Panc1 (cell line): ENCODE results near the gene SCUBE2. TPM values are rescaled to one million over a fixed set of nuclear protein-coding genes. Genes with fewer than 3 reads are reported as not detected.

ENCODE experiments used
- ATAC-seq: fragments of 200-7000 bp; cut with Tn5 transposase; 2 replicates; pipeline ENCODE4 v1.9.1; 2020; ENCODE audit warnings: mild to moderate bottlenecking, moderate library complexity
- BruUV-seq: library from RNA; stranded (reverse); fragments of 400-500 nt; replicated peaks from 2 replicates; lab custom pipeline; 2021; lab: Mats Ljungman, UMichigan
- CTCF ChIA-PET: fragments of 300-600 bp; sonication (Branson Sonifier 250); formaldehyde crosslinking; loops from one replicate; lab custom pipeline; 2022; ENCODE audit warnings: antibody characterized with exemption; lab: Charles Lee
- POLR2A ChIA-PET: fragments of 300-600 bp; sonication (Branson Sonifier 250); formaldehyde crosslinking; loops from one replicate; lab custom pipeline; 2022; ENCODE audit warnings: antibody characterized with exemption; lab: Charles Lee
- DNase-seq: peaks from one replicate; pipeline ENCODE4 v3.0.0-alpha.2; 2010; ENCODE audit warnings: low read depth, low spot score
- H3K27ac ChIP-seq: 2 replicates; pipeline ENCODE4 v1.5.1; 2011; ENCODE audit warnings: mild to moderate bottlenecking, low read length, inconsistent platforms
- H3K27me3 ChIP-seq: fragments of 200-500 bp; sonication (Bioruptor generic); 2 replicates; pipeline ENCODE4 v1.6.0; 2014; ENCODE audit warnings: low read length, inconsistent platforms; ENCODE audit not compliant: control insufficient read depth, insufficient read depth
- H3K36me3 ChIP-seq: fragments of 200-500 bp; sonication (Bioruptor generic); 2 replicates; pipeline ENCODE4 v1.5.1; 2014; ENCODE audit warnings: inconsistent platforms, mild to moderate bottlenecking, low read length, moderate library complexity; ENCODE audit not compliant: control insufficient read depth, insufficient read depth
- H3K4me1 ChIP-seq: 2 replicates; pipeline ENCODE4 v1.5.1; 2011; ENCODE audit warnings: inconsistent platforms, mild to moderate bottlenecking, low read length, moderate library complexity; ENCODE audit not compliant: control insufficient read depth, insufficient read depth
- H3K4me3 ChIP-seq, 2 experiments: 2 replicates each; pipeline ENCODE4 v1.5.1; 2011 to 2012; ENCODE audit warnings: low read depth in 2 of 2, low read length in 2 of 2, mild to moderate bottlenecking in 2 of 2, inconsistent platforms in 1 of 2, moderate library complexity in 1 of 2
- H3K9me3 ChIP-seq: fragments of 200-500 bp; sonication (Bioruptor generic); 2 replicates; pipeline ENCODE4 v1.5.1; 2014; ENCODE audit warnings: low read depth, mild to moderate bottlenecking, inconsistent platforms, low read length, moderate library complexity; ENCODE audit not compliant: control insufficient read depth, insufficient read depth
- CTCF ChIP-seq: fragments of 450-650 bp; IDR thresholded peaks from 2 replicates; pipeline ENCODE4 v1.5.1; 2017; ENCODE audit warnings: mild to moderate bottlenecking
- POLR2AphosphoS5 ChIP-seq: IDR thresholded peaks from 2 replicates; pipeline ENCODE4 v1.6.1; 2012; ENCODE audit warnings: mild to moderate bottlenecking, low read depth, low read length, moderate library complexity
- REST ChIP-seq, 2 experiments: IDR thresholded peaks; 2 replicates each; pipeline ENCODE4 v1.6.1; 2011 to 2012; ENCODE audit warnings: low read depth in 2 of 2, control low read depth in 1 of 2, low read length in 1 of 2, mild to moderate bottlenecking in 1 of 2, moderate library complexity in 1 of 2; ENCODE audit not compliant: insufficient read depth in 1 of 2
- SIN3A ChIP-seq: IDR thresholded peaks from 2 replicates; pipeline ENCODE4 v1.6.1; 2012; ENCODE audit warnings: low read depth, mild to moderate bottlenecking, low read length, moderate library complexity, borderline replicate concordance; ENCODE audit not compliant: insufficient read depth
- TCF7L2 ChIP-seq: IDR thresholded peaks from 2 replicates; pipeline ENCODE4 v1.6.1; 2011; ENCODE audit warnings: mild to moderate bottlenecking, low read depth, low read length, inconsistent platforms
- in situ Hi-C: cut with HindIII; loops from 2 replicates; pipeline ENCODE4 v1.10.0; 2016; ENCODE audit warnings: low sequenced_read_pairs, low pct_unique_long_range_greater_than_20kb
- intact Hi-C: fragments of 100-400 bp; cut with micrococcal nuclease; formaldehyde crosslinking; loops from one replicate; pipeline ENCODE4 v1.10.0; 2022; ENCODE audit not compliant: unreplicated experiment
- total RNA-seq: library from RNA; stranded (reverse); gene quantifications from one replicate; pipeline ENCODE4 v1.2.1, GENCODE V29; 2021; ENCODE audit not compliant: unreplicated experiment

The SCUBE2 gene
- total RNA-seq, 1 experiment from 2014 or later: 2.8 TPM

- Histone ChIP-seq H3K36me3 (no peaks in the 10 kb centered on the region), H3K4me1 (no peaks in the 10 kb centered on the region), H3K9me3 (no peaks in the 10 kb centered on the region), H3K27me3 (no peaks in the 10 kb centered on the region), H3K27ac (no peak overlapping the region), H3K4me3 (no peak overlapping the region)
- no peak for DNase-seq
- intact Hi-C loops (no loop called here), in situ Hi-C loops (no loop called here)
- TF ChIP-seq POLR2AphosphoS5: no peak
- no peak for TF ChIP-seq SIN3A
- TF ChIP-seq REST (IDR thresholded peaks at IDR 0.05; ENCODE audit: insufficient read depth in 1 of 2, low read depth in 2 of 2, low read length in 1 of 2): no peak
- TF ChIP-seq CTCF: no peak
- TF ChIP-seq TCF7L2: no peak
- BruUV-seq: no TSS peak
- POLR2A ChIA-PET: no interaction called here
- ATAC-seq: 0 out of 2 replicates have a peak, but pooled peaks have one; percentile 6
- CTCF ChIA-PET: no interaction called here
Observed at GRCh38 chr11:9066433-9066925, 24.9 kb downstream of the SCUBE2 start.

DNA sequence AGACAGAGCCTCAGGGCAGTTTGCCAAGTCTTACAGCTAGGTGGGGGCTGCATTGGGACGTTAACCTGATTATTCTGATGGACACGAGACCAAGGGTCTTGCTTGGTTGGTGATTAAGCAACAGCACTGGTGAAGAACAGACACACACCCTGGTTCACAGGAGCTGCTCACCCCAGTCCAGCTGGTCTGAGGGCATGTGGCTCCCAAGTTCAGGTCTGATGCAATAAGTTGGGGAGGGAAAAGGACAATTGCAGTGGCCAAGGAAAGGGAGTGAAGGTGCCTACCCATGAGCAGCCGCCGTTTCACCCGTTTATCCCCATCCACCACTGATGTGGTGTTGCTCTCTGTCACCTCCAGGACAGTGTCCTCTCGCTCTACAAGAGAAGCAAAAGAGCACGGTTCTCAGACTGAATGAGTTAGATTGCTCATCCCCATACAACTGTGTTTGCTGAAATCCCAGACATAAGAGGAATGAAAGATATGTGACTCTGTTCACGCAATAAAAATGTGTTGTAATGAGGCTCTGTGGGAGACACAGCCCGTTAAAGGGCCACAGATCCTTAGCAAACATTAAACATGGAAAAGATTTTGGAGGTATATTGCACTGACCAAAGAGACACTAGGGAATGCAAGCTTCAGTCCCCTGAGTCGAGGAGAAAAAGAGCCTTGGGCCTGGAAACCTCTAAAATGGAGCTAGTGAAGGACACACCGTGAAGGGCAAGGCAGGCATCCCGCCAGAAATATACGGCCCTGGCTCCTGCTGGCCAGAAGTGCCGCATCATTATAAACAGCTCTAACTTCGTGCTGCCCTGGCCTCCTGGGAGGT lies 25.6 kb downstream of the SCUBE2 start:
- in situ Hi-C loops (no loop called here), intact Hi-C loops (no loop called here)
- no peak overlapping the region for H3K27ac ChIP-seq
- CTCF ChIA-PET: no interaction called here
- no peak for DNase-seq
- no peaks in the 10 kb centered on the region for H3K4me1 ChIP-seq
- BruUV-seq: no TSS peak
- H3K4me3 ChIP-seq: no peak overlapping the region
- no peaks in the 10 kb centered on the region for H3K36me3 ChIP-seq
- ATAC-seq: 0 out of 2 replicates have a peak, but pooled peaks have one; percentile 31
- TF ChIP-seq REST (IDR thresholded peaks at IDR 0.05; ENCODE audit: insufficient read depth in 1 of 2, low read depth in 2 of 2, low read length in 1 of 2) (no peak), POLR2AphosphoS5 (no peak), SIN3A (no peak), TCF7L2 (no peak), CTCF (no peak)
- POLR2A ChIA-PET: no interaction called here
- H3K9me3 ChIP-seq: no peaks in the 10 kb centered on the region
- H3K27me3 ChIP-seq: no peaks in the 10 kb centered on the region
